ENCODE results near the gene LCE3E.
"Not testable (repeated sequence)": the region's sequence is repeated elsewhere in the genome, so short reads cannot be mapped to it uniquely, and the experiment has no call there.

LCE3E gene

GRCh38 chr1:152566681-152567080 lies at the start of gene LCE3E:
Gene LCE3E (minus strand): TSS chr1:152566780. CDS start chr1:152566208, 572 bp downstream.
- no peak for TF ChIP-seq CTCF (conservative IDR thresholded peaks at IDR 0.05)
- no peak within 1 kb of the TSS for H3K27ac ChIP-seq

- TF ChIP-seq CTCF (conservative IDR thresholded peaks at IDR 0.05), result no peak
- H3K27ac ChIP-seq, result no peak within 1 kb of the TSS
Observed at GRCh38 chr1:152613511-152613910, 46.9 kb upstream of the LCE3E start, which contains the start of gene LCE3B. Gene LCE3B (plus strand): TSS chr1:152613811. CDS start chr1:152613811, 0 bp downstream.

- no peak within 1 kb of the TSS for H3K27ac ChIP-seq
- no peak for TF ChIP-seq CTCF (conservative IDR thresholded peaks at IDR 0.05)
Observed at GRCh38 chr1:152599934-152600333, 33.4 kb upstream of the LCE3E start, which contains the start of gene LCE3C. Gene LCE3C (plus strand): TSS chr1:152600234. CDS start chr1:152600732, 498 bp downstream.

- no peak for TF ChIP-seq CTCF (conservative IDR thresholded peaks at IDR 0.05)
- H3K27ac ChIP-seq, result no peak overlapping the region
Observed at GRCh38 chr1:152596986-152597385, 30.4 kb upstream of the LCE3E start.

GRCh38 chr1:152585586-152585985 lies 19.0 kb upstream of the LCE3E start:
- H3K27ac ChIP-seq, result no peak overlapping the region
- TF ChIP-seq CTCF (conservative IDR thresholded peaks at IDR 0.05), result no peak

GRCh38 chr1:152582647-152583046 lies 16.1 kb upstream of the LCE3E start:
- no peak for TF ChIP-seq CTCF (conservative IDR thresholded peaks at IDR 0.05)
- H3K27ac ChIP-seq, result no peak overlapping the region

GRCh38 chr1:152580433-152580832 lies 13.9 kb upstream of the LCE3E start, which contains the start of gene LCE3D:
Gene LCE3D (minus strand): TSS chr1:152580516. CDS start chr1:152579936, 580 bp downstream.
- H3K27ac ChIP-seq, result no peak within 1 kb of the TSS
- no peak for TF ChIP-seq CTCF (conservative IDR thresholded peaks at IDR 0.05)

- not testable (repeated sequence) for H3K27ac ChIP-seq
Observed at GRCh38 chr1:152579526-152579925, 12.9 kb upstream of the LCE3E start.

Measured in VCaP (cell line).